ENCODE data around the gene EXOC6.

EXOC6 gene

DNA sequence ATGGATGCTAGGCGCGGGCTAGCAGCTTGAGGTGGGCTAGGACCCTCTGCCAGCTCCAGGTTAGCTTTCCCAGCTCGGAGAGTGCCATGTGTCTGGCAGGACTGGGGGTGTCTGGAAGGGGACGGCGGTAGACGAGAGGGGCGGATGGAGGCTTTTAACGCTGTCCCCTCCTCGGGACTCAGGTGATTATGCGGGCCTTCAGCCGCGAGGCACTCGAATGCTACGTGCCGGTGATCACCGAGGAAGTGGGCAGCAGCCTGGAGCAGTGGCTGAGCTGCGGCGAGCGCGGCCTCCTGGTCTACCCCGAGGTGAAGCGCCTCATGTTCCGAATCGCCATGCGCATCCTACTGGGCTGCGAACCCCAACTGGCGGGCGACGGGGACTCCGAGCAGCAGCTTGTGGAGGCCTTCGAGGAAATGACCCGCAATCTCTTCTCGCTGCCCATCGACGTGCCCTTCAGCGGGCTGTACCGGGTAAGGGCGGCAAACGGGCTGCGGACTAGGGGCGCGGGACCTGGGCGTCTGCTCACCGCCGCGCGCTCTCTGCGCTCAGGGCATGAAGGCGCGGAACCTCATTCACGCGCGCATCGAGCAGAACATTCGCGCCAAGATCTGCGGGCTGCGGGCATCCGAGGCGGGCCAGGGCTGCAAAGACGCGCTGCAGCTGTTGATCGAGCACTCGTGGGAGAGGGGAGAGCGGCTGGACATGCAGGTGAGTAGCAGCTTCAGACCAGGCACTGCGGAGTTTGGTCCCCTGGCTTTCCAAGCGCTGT is 226.5 kb downstream of the EXOC6 start:
- in situ Hi-C loops (cut with MboI; ENCODE audit: low sequenced_read_pairs): loop anchor here (25.0 kb wide), 2 partner anchors 213 to 438 kb away; no protein-coding TSS in a partner anchor

DNA sequence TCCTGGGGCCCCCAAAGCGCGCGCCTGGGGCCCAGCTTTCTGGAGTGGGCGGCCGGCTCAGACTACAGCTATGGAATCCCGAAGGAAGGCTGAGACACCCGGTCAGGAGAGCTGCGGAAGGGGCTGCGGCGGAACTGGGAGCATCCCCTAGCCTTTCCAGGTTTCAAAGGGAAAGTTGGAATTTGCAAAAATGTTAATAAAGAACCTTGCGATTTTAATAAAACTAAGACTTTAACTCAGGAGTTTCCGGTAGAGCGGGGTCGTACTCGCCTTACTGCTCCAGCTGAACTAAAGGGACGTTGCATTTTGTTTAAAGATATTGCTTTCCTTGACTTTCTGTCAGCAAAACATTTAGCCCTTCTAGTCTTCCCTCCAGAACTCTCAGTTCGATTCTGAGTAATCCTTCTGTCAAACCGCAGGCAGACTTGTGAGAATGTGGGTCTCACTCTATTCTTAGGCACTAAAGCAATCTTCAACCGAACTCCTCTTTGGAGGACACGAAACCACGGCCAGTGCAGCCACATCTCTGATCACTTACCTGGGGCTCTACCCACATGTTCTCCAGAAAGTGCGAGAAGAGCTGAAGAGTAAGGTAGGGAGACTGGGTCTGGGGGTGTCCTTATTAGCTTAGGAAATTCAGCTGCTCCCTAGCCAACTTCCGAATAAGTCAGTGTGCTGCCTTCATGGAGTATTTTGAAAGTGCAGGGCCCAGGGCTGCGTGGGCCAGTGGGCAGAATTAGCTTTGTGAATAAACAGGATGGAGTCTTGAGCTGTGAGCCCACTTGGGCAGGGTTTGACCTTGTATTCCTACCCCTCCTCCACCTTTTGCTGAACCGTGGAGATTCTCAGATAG is 227.3 kb downstream of the EXOC6 start:
- in situ Hi-C loops (cut with MboI; ENCODE audit: low sequenced_read_pairs): loop anchor here (25.0 kb wide), 2 partner anchors 212 to 437 kb away; no protein-coding TSS in a partner anchor

DNA sequence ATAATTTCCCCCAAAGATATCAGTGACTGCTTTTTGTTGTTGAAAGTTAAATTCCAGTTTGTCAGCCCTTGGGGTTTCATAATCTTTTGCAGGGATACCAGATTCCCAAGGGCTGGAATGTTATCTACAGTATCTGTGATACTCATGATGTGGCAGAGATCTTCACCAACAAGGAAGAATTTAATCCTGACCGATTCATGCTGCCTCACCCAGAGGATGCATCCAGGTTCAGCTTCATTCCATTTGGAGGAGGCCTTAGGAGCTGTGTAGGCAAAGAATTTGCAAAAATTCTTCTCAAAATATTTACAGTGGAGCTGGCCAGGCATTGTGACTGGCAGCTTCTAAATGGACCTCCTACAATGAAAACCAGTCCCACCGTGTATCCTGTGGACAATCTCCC is 228.6 kb downstream of the EXOC6 start:
- in situ Hi-C loops (cut with MboI; ENCODE audit: low sequenced_read_pairs): loop anchor here (25.0 kb wide), 2 partner anchors 210 to 435 kb away; no protein-coding TSS in a partner anchor

DNA sequence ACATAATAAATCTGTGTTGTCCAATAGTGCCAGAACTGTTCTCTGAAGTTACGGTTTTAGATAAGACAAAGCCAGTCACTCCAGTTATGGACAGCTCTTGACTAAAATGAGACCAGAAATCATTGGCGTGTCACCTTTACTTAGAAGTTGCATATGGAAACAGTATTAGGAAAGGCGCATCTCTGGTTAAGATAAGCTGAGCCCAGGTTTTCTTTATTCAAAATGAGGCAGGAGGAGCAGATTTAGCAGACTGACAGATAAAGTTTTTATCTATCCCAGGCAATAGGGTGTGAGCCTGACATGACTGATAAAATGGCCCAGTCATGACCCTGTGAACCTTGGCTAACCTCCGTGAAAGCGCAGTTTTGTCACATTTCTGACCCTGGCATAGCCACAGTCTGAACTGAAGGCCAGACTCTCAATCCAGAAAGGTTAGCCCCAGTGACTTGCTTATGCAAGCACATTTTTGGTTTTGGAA is 229.6 kb downstream of the EXOC6 start:
- in situ Hi-C loops (cut with MboI; ENCODE audit: low sequenced_read_pairs): loop anchor here (25.0 kb wide), 2 partner anchors 209 to 434 kb away; no protein-coding TSS in a partner anchor

DNA sequence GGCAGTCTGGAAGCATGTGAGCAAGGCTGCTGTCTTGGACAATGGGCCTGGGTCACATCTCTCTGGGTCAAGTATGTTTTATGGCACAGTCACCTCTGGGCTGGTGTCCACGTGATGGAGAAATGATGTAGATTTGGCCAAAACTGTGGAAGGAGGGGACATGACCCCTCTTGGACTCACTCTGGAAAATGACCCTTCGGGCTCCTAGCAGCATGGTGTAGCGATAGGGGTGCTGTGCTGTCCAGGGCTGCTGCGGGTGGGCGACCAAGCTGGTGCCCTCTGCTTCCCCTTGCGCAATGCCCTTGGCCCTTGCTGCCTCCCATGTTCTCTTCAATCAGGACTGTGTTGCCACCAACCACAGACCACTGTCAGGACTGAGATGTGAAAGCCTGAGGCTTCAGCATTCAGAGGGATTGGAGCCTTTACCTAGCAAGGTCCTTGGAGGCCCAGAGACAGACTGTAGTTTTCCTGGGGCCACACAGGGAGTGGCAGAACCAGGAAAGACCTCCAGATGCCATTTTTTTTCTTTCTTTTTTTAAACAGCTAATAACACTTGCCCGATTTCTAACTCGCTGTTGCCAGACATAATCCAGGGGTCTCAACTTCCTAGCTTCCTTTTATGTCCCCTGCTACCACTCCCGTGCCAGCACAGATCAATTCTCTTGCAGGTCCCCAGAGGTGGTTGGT is 231.5 kb downstream of the EXOC6 start:
- in situ Hi-C loops (cut with MboI; ENCODE audit: low sequenced_read_pairs): loop anchor here (25.0 kb wide), 2 partner anchors 207 to 432 kb away; no protein-coding TSS in a partner anchor

DNA sequence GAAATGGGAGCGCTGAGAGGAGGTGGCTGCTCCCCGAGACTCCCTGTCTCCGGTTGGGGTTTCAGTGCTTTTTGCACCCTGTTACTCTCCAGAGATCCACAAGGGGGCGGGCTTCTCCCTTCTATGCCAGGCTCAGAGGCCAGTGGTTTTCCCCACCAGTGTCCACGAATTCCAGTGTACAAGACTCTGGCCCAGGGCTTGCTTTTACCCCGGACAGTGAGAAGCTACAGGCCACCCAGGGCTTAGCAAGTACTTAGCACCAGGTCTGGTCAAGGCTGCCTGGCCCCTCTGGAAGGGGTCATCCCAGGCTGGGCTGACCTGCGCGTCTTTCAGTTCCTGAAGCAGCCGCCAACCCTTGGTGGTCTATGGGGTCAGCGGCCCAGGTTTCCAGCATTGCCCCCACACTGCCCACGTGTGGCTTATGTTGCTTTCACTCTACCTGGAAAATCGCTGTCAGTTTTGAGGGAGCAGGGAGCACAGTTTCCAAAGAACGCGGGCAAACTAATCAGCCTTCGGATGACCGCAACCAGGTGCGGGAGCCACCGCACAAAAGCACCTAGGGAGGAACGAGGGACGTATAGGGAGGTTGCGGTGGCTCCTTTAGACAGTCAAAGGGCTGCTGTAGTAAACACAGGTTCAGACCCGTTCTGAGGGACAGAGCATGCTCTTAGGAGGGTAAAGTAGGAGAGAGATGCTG is 232.2 kb downstream of the EXOC6 start:
- in situ Hi-C loops (cut with MboI; ENCODE audit: low sequenced_read_pairs): loop anchor here (25.0 kb wide), 2 partner anchors 207 to 432 kb away; no protein-coding TSS in a partner anchor

DNA sequence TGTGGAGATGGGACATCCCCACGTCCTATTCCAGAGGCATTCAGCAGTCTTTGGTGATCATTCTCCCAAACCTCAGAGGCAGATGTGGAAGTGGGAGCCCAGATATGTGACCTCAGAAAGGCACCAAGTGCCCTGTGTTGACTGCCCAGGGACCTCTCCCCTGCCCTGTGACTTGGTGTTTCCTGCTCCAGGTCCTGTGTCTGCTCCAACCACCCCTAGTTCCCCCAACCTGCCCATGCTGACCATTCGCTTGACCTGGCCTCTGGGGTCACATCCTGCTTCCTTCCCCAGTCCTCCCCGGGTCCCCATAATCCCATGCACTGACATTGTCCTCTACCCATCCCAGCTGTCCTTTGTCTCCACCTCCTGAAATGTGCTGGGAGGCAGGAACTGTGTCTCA is 233.0 kb downstream of the EXOC6 start:
- in situ Hi-C loops (cut with MboI; ENCODE audit: low sequenced_read_pairs): loop anchor here (25.0 kb wide), 2 partner anchors 206 to 431 kb away; no protein-coding TSS in a partner anchor

DNA sequence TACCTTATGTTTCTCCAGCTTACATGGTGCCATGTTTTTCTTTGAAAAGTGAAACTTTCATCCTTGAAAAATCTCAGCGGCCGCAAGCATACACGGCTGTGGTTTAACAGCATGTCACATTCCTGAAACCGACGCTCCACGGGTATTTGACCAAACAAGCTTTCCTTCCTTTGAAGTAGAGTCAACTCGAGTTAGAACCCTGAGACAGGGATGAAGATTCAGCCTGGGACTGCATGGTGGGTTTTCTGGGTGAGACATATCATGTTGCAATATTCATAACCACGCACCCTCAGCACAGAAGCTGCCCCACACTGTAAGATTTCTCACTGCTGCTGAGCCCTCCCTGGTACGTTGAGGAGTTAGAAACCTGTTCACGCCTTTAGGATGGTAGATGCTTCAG is 233.5 kb downstream of the EXOC6 start:
- in situ Hi-C loops (cut with MboI; ENCODE audit: low sequenced_read_pairs): loop anchor here (25.0 kb wide), 2 partner anchors 205 to 430 kb away; no protein-coding TSS in a partner anchor

DNA sequence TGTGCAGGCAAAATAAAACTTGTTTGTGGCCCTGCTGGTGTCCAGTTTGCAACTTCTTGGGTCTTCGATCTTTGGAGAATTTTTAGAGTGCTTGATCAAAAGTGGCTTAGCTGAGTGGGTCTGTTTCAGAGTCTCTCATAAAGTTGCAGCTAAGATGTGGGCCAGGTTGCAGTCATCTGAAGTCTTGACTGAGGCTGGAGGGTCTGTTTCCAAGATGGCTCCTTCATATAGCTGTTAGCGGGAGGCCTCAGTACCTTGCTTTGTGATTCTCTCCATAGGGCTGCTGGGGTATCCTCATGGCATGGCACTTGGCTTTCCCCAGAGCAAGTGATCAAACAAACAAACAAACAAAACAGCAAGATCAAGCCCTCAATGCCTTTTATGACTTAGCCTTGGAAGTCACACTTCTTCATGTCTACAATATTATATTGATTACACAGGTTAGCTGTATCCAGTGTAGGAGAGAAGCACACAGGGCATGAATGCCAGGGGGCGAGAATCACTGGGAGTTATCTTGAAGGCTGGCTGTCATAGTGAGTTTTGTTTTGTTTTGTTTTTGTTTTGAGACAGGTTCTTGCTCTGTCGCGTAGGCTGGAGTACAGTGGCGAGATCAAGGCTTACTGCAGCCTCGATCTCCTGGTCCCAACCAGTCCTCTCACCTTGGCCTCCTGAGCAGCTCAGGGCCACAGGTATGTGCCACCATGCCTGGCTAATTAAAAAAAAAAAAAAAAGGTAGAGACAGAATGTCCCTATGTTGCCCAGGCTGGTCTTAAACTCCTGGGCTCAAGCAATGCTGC is 235.6 kb downstream of the EXOC6 start:
- in situ Hi-C loops (cut with MboI; ENCODE audit: low sequenced_read_pairs): loop anchor here (25.0 kb wide), 2 partner anchors 203 to 428 kb away; no protein-coding TSS in a partner anchor

DNA sequence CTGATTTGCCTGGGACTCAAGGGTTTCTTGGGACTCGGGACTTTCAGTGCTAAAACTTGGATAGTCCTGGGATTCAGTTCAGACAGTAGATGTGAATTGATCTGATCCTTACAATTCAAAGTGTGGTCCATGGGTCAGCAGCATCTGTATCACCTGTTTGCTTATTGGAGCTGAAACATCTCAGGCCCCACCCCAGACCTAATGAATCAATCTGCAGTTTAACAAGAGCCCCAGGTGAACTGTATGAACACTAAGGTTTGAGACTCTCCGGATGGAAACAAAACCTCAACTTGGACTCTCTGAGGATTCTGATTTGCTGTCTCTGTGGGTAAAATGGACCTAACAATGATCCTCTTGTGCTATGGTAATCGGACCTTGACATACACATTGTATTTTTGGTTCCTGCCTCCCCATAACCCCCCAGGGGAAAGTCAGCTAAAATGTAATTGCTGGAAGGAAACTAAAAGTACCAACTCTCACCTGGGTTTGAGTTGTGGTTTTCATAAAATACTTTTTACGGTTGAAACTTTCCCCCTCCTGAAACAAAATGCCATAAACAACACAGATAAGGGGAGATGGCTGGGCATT is 237.0 kb downstream of the EXOC6 start:
- in situ Hi-C loops (cut with MboI; ENCODE audit: low sequenced_read_pairs): loop anchor here (25.0 kb wide), 2 partner anchors 202 to 427 kb away; no protein-coding TSS in a partner anchor

DNA sequence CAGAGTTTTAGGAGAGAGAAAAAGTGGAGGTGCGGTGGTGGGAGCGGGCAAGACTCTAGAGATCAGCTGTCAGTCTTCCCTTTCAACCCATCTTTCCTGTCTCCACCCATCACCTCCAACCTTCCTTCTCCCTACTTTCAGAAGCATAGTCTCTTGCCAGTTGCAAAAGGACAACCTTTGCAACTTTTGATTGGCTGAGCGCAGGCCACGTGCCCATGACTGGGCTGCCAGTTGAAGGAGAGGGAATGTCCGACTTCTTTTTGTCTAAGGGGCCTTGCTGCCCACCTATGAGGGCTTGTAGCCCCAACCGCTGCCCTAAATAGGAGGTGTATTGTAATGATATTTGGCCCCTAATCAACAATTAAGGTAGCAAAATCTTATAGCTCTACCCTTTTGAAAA is 238.0 kb downstream of the EXOC6 start:
- in situ Hi-C loops (cut with MboI; ENCODE audit: low sequenced_read_pairs): loop anchor here (25.0 kb wide), 2 partner anchors 201 to 426 kb away; no protein-coding TSS in a partner anchor

DNA sequence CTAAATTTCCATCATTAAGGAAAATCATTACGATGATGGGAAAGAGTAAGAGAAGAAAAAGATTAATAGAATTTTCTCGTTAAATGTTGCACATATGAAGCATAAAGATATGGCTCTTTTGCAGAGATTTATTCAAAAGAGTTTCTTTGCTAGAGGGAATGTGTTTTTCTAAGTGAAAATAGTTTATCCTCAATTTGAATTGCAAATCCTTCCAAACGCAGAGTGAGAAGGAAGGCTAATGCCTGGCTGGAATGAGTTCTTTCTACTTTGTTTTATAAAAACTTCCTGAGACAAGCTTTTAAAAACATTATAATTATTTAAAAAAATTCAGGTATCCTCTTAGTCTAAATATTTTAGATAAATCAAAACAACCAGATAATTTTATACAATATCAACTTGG is 239.5 kb downstream of the EXOC6 start:
- in situ Hi-C loops (cut with MboI; ENCODE audit: low sequenced_read_pairs): loop anchor here (25.0 kb wide), 2 partner anchors 199 to 424 kb away; no protein-coding TSS in a partner anchor

DNA sequence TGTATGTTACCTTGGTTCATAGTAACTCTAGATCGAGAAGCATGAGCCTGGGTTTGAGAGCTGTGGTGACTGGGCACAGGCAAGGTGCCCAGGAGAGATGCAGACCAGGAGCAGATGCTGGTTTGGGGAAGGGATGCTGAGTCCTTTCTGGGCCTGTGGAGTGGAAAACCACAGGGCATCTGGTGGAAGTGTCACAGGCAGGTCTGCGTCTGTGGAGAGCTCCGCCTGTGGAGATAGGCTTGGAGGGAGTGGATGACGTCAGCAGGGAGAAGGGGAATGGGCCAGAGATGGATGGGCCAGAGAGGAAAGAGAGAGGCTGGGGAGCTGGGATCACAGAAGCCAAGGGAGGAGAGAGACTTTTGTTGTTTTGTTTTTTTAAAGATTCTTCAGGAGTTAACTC is 240.1 kb downstream of the EXOC6 start:
- in situ Hi-C loops (cut with MboI; ENCODE audit: low sequenced_read_pairs): loop anchor here (25.0 kb wide), 2 partner anchors 199 to 424 kb away; no protein-coding TSS in a partner anchor

DNA sequence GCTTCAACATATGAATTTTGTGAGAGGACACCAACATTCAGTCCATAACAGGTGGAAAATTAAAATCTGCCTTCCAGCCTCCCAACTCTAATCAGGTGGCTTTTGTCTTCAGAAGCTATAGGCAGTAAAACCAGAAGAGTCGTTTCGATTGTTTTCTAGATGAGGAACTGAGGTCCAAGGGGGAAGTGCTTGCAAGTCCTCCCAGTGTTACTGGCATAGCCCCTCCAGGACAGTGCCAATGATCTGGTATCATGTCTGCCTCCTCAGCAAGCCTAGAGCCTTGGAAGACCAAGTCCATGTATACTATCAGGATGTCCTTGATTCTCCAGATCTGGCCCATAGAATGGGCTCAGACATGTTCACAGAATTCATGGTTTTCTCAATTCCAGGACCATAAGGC is 242.3 kb downstream of the EXOC6 start:
- in situ Hi-C loops (cut with MboI; ENCODE audit: low sequenced_read_pairs): loop anchor here (25.0 kb wide), 2 partner anchors 197 to 422 kb away; no protein-coding TSS in a partner anchor

DNA sequence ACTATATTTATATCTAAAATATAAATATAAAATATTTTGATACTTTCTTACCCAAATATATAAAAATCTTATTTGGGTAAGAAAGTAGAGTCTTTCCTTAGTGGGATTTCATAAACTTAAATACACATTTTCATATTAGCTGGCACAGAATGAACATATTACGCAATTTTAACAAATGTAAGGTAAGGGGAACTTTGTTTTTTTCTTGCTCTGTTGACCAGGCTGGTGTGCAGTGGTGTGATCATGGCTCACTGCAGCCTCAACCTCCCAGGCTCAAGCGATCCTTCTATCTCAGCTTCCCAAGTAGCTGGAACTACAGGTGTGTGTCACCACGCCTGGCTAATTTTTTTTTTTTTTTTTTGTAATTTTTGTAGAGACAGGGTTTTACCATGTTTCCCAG is 243.6 kb downstream of the EXOC6 start:
- in situ Hi-C loops (cut with MboI; ENCODE audit: low sequenced_read_pairs): loop anchor here (25.0 kb wide), 2 partner anchors 195 to 420 kb away; no protein-coding TSS in a partner anchor

DNA sequence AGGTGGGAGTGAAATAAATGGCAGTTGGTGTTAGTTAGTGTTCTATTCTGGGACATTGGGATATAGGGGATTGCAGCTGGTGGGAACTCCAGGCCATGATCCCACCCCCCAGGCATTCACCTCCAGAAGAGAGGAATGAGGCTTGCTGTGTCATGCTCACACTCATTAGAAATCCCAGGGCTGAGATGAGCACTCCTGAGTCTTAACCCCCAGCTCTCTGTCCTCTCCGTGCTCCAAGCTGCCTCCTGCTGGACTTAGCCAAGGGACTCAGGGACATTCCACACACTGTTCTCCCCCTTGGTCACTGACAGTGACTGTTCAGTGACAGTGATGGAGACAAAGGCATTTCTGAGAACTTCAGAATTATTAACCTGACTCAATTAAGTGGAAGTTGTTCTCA is 246.9 kb downstream of the EXOC6 start:
- in situ Hi-C loops (cut with MboI; ENCODE audit: low sequenced_read_pairs): loop anchor here (25.0 kb wide), 2 partner anchors 192 to 417 kb away; no protein-coding TSS in a partner anchor

DNA sequence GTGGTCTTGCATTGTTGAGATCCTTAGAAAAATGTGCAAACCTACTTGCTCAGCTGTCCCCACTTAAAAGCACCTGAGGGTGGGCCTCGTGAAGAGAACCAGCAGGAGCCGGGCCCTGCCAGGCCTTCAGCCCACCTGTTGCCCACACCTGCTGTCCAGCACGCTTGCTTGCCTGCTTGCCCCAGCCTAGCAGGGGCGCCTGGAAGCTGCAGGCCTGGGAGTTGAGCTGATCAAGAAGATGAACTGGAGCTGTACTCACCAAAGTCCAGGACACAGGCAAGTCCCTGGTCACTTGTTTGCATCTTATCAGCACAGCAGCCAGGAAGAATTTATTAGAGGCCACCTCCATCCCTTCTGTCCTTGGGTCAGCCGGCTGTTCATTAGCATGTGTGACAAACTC is 248.6 kb downstream of the EXOC6 start:
- in situ Hi-C loops (cut with MboI; ENCODE audit: low sequenced_read_pairs): loop anchor here (25.0 kb wide), 2 partner anchors 190 to 415 kb away; no protein-coding TSS in a partner anchor

DNA sequence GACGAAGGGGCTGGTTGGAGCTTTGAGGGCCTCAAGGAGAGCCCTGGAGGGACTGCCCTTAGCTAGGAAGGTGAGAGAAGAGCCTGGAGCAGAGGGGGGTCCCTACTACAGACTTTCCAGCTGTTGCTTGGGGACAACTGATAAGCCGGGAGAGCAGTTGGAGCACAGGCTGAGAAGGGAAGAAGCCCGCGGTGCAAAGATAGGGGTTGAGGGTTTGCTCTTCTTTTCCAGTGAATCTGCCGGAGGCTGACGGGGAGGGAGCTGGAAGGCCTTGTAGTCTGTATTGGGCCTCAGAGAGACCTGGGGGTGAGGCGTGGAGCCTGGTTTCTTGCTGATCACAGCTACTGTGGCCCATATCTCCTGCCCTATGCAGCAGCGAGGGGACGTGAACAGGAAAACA is 249.1 kb downstream of the EXOC6 start:
- in situ Hi-C loops (cut with MboI; ENCODE audit: low sequenced_read_pairs): loop anchor here (25.0 kb wide), 2 partner anchors 190 to 415 kb away; no protein-coding TSS in a partner anchor
